Measurements from ENCODE around the gene KLHDC4.

- TF ChIP-seq CTCF (IDR thresholded peaks at IDR 0.05; ENCODE audit: low read length) (no peak), EZH2 (optimal IDR thresholded peaks at IDR 0.05; ENCODE audit: low read depth, low read length) (no peak), EZH2phosphoT487 (IDR thresholded peaks at IDR 0.05; ENCODE audit: low read length) (no peak)
Observed at GRCh38 chr16:87687126-87687910, 78.5 kb downstream of the KLHDC4 start.

All from MM.1S (cell line).